IPS-11a (cell line): ENCODE data around the gene ENDOD1.
"Not testable (repeated sequence)": the region's sequence is repeated elsewhere in the genome, so short reads cannot be mapped to it uniquely, and the experiment has no call there.

Source experiments
- H3K4me3 ChIP-seq: one replicate; pipeline ENCODE4 v1.5.1; 2013; ENCODE audit warnings: low read depth, low read length, control low read depth

ENDOD1 gene

GRCh38 chr11:95102733-95103132 is 13.1 kb downstream of the ENDOD1 start:
- H3K4me3 ChIP-seq = no peak overlapping the region

DNA sequence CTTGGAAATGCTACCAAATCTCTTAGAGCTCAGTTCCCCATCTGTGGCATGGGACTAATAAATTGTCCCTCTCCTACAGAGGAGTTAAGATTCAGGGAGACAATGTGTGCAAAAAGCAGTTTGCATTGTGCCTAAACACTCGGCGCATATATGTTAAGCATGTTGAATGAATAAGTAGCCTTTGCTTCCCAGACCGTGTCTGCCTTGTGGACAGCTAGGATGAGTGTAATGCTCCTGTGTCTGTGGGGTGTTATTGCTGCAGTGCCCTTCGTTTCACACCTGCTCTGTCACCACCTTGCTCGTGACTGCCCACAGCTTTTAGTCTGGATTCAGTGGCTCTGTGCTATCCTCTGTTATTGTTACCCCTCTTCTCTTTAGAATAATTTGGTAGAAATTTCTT is 14.1 kb downstream of the ENDOD1 start:
- H3K4me3 ChIP-seq = no peak overlapping the region

DNA sequence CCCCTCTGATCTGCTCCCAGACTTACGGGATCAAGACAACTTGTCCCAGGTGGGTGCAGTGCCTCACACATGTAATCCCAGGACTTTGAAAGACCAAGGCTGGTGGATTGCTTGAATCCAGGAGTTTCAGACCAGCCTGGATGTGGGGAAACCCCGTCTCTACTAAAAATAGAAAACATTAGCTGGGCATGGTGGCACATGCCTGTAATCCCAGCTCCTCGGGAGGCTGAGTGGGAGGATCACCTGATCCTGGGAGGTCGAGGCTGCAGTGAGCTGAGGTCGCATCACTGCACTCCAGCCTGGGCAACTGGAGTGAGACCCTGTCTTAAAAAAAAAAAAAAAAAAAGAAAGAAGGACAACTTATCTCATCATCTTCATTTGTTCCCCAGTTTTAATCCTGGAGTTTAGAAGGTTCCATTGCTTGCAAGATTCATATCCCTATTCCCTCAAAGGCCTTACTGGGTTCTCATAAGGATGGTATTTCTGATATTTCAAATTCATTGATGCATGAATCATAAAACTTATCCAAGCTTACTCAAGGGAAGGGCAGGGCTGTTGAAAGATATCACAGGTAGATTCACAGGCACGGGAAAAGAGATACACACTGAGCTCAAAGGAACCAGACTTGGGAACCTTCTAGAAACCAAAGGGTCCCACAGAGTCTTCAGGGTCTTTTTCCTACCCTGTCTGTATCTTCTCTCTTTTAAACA is 14.6 kb downstream of the ENDOD1 start:
- H3K4me3 ChIP-seq = no peak overlapping the region

GRCh38 chr11:95104856-95105255 is 15.2 kb downstream of the ENDOD1 start:
- H3K4me3 ChIP-seq = no peak overlapping the region

DNA sequence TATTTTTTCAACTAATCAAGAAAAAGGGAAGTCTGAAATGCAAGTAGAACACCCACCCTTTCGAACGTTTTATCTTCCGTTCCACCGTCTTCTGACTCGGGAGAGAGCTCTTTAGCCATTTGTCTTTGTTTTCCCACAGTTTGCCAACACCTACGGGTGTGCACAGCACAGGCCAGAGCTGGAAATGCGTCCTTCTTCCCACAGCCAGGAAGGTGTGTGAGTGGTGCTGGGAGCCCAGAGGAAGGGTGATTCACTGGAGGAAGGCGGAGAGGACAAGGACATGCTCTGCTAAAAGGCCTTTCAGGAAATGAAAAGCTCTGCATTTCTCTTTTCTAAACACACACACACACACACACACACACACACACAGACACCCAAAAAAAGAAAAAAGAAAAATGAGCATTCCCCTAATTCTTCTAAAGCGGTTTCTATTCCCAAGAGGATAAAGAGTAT is 18.5 kb downstream of the ENDOD1 start:
- no peak overlapping the region for H3K4me3 ChIP-seq

DNA sequence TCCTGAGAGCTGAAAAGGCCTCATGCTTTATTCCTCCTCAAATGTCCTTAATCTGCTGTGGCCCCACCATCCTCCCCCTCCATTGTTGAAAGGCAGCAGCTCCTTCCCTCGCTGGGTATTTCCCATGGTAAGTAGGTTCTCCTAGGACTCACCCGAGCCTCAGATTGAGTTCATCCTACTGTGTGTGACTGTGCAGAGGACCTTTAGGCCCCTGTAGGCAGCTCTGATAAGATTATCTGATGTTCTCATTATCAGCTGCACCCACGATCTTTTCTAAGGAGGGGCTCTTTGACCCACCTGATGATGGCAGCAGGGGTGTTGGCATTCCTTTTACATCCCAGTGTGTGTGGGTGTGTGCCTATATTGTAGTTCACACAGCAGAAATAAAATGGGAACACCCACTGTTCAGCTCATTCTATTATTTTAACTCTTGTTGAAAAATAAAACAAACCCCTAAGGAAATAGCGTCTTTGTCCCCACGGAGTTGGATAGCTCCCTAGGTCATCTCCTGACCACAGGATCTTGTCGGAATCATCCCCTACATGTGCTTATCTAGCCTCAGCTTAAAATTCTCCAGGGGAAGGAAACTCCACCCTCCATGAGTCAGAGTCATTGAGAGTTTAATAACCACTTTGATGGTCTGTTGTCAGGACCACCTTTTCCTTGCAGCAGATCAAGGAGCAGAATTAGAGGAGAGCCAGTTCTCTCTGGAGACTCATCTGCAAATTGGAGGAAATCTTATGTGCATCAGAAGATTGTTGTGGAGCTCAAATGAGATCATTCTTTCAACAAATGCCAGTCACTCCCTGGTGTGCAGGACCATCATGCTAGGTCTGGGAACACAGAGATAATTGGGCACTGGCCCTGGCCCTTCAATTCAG is 19.3 kb downstream of the ENDOD1 start:
- no peak overlapping the region for H3K4me3 ChIP-seq

- H3K4me3 ChIP-seq = not testable (repeated sequence)
Measured at GRCh38 chr11:95111471-95111870, 21.8 kb downstream of the ENDOD1 start.

DNA sequence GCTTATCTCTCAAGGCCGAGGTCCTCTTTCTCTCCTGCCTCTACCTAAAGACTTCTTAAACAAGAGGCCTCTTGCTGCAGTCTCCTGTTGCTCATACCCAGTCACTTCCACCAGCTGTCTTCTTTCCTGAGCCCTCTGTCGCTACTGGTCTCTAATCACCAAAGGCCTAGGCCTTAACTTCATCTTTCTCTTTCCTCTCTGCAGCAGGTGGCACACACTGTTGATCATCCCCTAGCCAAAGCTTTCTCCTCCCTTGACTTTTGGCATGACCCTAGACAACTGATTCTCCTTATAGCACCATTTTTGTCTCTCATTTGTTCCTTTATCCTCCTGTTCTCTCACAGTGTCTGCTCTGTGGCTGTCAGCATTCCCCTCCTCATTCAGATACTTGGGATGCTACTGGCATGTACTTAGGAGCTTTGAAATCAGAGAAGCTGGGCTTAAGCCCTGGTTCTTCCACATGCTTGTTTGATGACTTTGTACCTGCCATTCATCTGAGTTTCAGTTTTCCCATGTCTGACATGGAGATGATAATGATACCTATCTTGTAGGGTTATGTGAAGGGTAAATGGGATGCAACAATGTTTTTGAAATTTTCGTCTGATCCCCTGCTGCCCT is 22.4 kb downstream of the ENDOD1 start:
- H3K4me3 ChIP-seq = no peak overlapping the region

DNA sequence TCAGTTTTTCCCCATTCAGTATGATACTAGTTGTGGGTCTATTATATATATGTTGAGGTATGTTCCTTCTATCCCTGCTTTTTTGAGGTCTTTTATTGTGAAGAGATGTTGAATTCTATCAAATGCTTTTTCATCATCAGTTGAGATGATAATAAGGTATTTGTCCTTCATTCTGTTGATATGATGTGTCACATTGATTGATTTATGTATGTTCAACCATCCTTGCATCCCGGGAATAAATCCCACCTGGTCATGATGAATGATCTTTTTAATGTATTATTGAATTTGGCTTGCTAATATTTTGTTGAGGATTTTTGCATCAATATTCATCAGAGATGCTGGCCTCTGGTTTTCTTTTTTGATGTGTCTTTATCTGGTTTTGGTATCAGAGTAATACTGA is 26.0 kb downstream of the ENDOD1 start:
- H3K4me3 ChIP-seq = no peak overlapping the region

DNA sequence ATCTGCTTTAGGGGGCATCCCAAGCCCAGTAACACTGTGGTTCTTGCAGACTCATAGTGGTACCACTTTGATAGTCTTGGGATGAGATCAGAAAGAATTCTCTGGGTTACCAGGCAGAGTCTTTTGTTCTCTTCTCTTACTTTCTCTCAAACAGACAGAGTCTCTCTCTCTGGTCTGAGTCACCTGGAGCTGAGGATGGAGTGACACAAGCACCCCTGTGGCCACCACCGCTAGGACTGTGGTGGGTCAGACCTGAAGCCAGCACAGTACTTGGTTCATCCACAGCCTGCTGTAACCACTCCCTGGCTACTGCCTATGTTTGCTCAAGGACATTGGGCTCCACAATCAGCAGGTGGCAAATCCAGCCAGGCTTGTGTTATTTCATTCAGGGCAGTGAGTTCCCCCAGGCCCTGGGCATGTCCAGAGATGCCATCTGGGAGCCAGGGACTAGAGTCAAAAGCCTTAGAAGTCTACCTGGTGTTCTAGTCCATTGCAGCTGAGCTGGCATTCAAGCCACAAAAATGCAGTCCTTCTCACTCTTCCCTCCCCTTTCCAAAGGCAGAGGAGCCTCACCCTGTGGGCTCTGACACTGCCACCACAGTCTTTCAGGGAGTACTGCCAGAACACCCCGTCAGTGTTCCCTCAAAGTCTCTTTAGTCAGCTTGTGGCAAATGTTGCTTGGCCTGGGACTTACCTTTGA is 29.9 kb downstream of the ENDOD1 start:
- no peak overlapping the region for H3K4me3 ChIP-seq

GRCh38 chr11:95121698-95122097 is 32.1 kb downstream of the ENDOD1 start:
- H3K4me3 ChIP-seq = no peak overlapping the region

DNA sequence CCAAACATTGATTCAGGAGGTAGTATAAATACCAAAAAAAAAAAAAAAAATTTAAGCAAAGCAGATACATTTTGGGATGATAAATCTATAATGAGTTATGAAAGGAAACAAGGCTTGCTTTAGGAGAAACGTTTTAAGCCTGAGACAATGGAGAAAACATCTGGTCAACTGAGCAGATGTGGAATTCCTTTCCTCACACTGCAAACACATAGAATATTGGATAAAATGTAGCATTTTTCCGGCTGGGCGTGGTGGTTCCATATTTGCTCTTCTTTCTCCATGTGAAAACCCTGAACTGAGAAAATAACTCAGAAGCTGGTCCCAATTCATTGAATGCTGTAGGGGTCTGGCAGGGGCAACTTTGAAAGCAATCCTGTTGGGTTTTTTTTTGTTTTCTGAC is 33.9 kb downstream of the ENDOD1 start:
- no peak overlapping the region for H3K4me3 ChIP-seq

DNA sequence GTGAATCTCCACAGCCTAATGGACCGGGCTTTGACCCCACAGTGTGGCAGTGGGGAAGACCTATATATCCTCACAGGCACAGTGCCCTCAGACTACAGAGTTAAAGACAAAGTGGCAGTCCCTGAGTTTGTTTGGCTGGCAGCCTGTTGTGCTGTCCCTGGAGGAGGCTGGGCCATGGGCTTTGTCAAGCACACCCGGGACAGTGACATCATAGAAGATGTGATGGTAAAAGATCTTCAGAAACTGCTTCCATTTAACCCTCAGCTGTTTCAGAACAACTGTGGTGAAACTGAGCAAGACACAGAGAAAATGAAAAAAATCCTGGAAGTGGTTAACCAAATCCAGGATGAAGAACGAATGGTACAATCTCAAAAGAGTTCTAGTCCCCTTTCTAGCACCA is 39.0 kb downstream of the ENDOD1 start:
- no peak overlapping the region for H3K4me3 ChIP-seq

GRCh38 chr11:95132956-95133355 is 43.3 kb downstream of the ENDOD1 start:
- no peak overlapping the region for H3K4me3 ChIP-seq

- H3K4me3 ChIP-seq = no peak overlapping the region
Measured at GRCh38 chr11:95134491-95134890, 44.8 kb downstream of the ENDOD1 start.

DNA sequence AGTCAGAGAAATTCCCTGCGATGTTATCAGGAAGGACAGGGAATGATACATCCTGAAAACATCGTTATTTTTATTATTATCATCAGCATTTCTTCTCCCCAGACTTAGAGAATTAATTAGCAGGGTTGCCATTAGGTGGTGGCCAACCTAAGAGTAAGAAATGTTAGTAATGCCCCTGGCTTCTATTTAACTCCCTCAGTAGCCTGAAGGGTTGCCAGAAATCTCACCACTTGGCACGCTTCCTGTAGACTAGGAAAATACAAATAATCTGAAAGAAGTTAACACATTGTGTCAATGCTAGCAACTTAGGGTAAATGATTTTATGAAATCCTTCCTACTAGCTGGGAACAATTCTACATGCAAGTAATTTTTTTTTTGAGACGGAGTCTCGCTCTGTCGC is 45.5 kb downstream of the ENDOD1 start:
- no peak overlapping the region for H3K4me3 ChIP-seq

- H3K4me3 ChIP-seq = no peak overlapping the region
Measured at GRCh38 chr11:95135880-95136279, 46.2 kb downstream of the ENDOD1 start.

DNA sequence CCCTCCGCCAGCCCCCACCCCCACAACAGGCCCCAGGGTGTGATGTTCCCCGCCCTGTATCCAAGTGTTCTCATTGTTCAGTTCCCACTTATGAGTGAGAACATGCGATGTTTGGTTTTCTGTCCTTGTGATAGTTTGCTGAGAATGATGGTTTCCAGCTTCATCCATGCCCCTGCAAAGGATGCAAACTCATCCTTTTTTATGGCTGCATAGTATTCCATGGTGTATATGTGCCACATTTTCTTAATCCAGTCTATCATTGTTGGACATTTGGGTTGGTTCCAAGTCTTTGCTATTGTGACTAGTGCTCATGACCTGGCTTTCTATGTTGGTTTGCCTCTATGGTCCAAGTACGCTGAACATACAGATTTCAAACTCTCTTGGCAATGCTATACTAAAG is 47.1 kb downstream of the ENDOD1 start:
- H3K4me3 ChIP-seq = not testable (repeated sequence)

- no peak overlapping the region for H3K4me3 ChIP-seq
Measured at GRCh38 chr11:95137299-95137698, 47.7 kb downstream of the ENDOD1 start.

DNA sequence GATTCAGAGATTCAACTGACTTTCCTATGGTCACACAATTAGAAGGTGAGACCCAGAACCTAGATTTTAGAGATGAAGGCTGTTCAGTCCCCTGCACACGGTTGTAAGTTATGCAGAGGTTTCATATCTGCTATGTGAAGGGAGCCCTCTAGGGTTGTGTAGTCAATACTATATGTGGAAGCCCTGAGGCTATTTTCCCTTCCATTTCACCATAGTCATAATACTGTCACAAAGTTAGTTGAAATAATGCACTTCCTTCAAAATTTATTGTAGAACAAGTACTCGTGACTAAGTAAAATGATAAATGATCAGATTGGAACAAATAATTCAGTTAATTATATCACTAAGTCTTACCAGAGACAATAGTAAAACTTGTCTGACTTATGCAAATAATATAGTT is 48.8 kb downstream of the ENDOD1 start:
- H3K4me3 ChIP-seq = no peak overlapping the region

DNA sequence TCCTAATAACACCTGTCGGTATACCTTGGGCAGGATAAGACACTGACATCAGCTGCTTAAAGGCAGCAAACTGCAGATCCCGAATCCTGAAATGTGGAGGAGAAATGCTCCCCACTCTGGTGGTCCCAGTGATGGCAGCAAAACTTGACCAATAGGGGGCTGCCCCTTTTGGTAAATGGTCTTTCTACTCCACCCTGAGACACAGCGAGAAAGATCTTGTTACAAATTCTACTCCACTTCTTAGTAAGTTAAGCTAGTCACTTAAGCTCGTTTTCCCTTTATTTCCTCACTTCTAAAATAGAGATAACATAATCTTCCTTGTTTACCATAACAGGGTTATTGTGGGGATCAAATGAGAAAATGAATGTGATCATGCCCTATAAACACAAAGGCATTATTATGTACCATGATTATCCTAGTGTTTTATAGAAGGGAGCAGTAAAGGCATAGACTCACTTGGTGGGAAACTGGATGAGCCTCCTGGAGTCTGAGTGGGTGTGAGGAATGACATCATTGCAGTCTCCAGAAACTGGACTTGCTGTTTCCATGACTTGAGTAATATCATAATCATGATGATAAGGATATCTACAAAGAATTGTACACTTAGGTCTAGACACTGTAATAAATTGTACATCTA is 50.9 kb downstream of the ENDOD1 start:
- no peak overlapping the region for H3K4me3 ChIP-seq
